Large intestine (tissue), 3 donors: ENCODE measurements around the gene MLH3. TPM values are rescaled to one million over a fixed set of nuclear protein-coding genes. Genes with fewer than 3 reads are reported as not detected.

Source experiments
- DNase-seq, 2 donors: peaks; one replicate each; pipeline versions ENCODE4 v3.0.0 to v3.0.0-alpha.2; 2013
- H3K27ac ChIP-seq: one replicate; pipeline ENCODE4 v1.5.1; 2013; ENCODE audit warnings: low read length
- H3K27me3 ChIP-seq: 2 replicates; pipeline ENCODE4 v1.6.1; 2013; ENCODE audit warnings: low read length; ENCODE audit not compliant: control insufficient read depth, insufficient read depth
- H3K36me3 ChIP-seq: 2 replicates; pipeline ENCODE4 v1.6.1; 2013; ENCODE audit warnings: low read length; ENCODE audit not compliant: control insufficient read depth, insufficient read depth
- H3K4me1 ChIP-seq: one replicate; pipeline ENCODE4 v1.6.1; 2013; ENCODE audit warnings: low read length; ENCODE audit not compliant: control insufficient read depth, insufficient read depth
- H3K4me3 ChIP-seq: one replicate; pipeline ENCODE4 v1.5.1; 2013; ENCODE audit warnings: low read length
- H3K9me3 ChIP-seq: one replicate; pipeline ENCODE4 v1.6.1; 2013; ENCODE audit warnings: mild to moderate bottlenecking, low read depth, low read length, moderate library complexity; ENCODE audit not compliant: control insufficient read depth
- WGBS: methylation state at CpG from one replicate; pipeline ENCODE4 v1.1.5; 2013; ENCODE audit warnings: low lambda C conversion rate; ENCODE audit not compliant: insufficient coverage; 5-methylcytosine and 5-hydroxymethylcytosine counted together
- polyA plus RNA-seq: library from polyadenylated mRNA; unstranded; fragments of 120-200 nt; gene quantifications from one replicate; pipeline ENCODE4 v1.2.1, GENCODE V29; 2013

The MLH3 gene
- polyA plus RNA-seq, 1 donor = 21.8 TPM

DNA sequence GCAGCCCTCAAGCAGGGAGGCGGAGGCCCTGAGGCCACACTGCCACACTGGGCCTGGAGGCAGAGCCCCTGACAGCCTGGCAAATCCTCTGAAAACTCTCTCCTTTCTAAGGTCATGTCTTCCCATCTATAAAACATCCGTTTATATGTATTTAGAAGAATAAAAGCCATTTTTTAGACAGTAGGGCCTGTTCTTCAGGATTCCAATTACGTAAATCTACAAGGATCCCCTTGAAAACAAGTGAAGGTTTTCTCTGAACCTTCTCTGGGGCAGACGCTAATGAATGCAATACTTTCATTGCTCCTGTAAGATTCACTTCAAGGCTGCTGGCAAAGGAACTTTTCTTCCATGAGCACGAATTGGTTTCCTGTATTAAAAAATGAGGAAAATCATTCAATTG, 35.8 kb downstream of the MLH3 start:
- no peak overlapping the region for H3K4me3 ChIP-seq
- H3K27me3 ChIP-seq = no peaks in the 10 kb centered on the region
- no peak for DNase-seq
- H3K4me1 ChIP-seq = peaks cover 11% of the 10 kb centered on the region
- WGBS = no CpG with 5 or more reads among the region's 5 CpGs
- peaks cover 60% of the 10 kb centered on the region for H3K36me3 ChIP-seq
- H3K27ac ChIP-seq = no peak overlapping the region
- H3K9me3 ChIP-seq = no peaks in the 10 kb centered on the region

GRCh38 chr14:75013290-75013689, 38.0 kb downstream of the MLH3 start:
- no peak for DNase-seq
- Histone ChIP-seq H3K4me3 (no peak overlapping the region), H3K36me3 (peaks cover 74% of the 10 kb centered on the region), H3K27me3 (no peaks in the 10 kb centered on the region), H3K27ac (no peak overlapping the region), H3K4me1 (peaks cover 4% of the 10 kb centered on the region), H3K9me3 (no peaks in the 10 kb centered on the region)
- no CpG with 5 or more reads among the region's 6 CpGs for WGBS

GRCh38 chr14:75011356-75011994, 39.8 kb downstream of the MLH3 start:
- Histone ChIP-seq H3K4me3 (no peak overlapping the region), H3K36me3 (peaks cover 77% of the 10 kb centered on the region), H3K27me3 (no peaks in the 10 kb centered on the region), H3K9me3 (no peaks in the 10 kb centered on the region), H3K27ac (no peak overlapping the region), H3K4me1 (no peaks in the 10 kb centered on the region)
- no CpG with 5 or more reads among the region's 4 CpGs for WGBS
- DNase-seq = no peak

GRCh38 chr14:75010472-75011093, 40.7 kb downstream of the MLH3 start:
- H3K36me3 ChIP-seq = peaks cover 79% of the 10 kb centered on the region
- no CpG with 5 or more reads among the region's 4 CpGs for WGBS
- DNase-seq = no peak
- no peaks in the 10 kb centered on the region for H3K4me1 ChIP-seq
- H3K27me3 ChIP-seq = no peaks in the 10 kb centered on the region
- H3K27ac ChIP-seq = no peak overlapping the region
- no peak overlapping the region for H3K4me3 ChIP-seq
- H3K9me3 ChIP-seq = no peaks in the 10 kb centered on the region

DNA sequence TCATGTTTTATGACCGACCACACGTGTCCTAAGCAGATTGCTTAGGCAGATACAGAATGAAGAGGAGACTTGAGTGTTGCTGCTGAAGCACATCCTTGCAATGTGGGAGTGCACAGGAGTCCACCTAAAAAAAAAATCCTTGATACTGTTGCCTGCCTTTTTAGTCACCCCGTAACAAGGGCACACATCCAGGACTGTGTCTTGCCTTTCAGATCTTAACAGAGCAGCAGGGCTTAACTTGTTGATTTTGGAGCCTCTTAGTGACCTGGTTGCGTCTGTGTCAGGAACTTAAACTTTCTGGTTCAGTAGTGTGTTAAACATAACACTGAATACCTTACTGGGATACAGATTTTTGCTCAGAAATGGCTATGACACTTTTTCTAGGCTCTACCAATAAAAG, 42.1 kb downstream of the MLH3 start:
- Histone ChIP-seq H3K36me3 (peaks cover 72% of the 10 kb centered on the region), H3K4me1 (peaks cover under 1% of the 10 kb centered on the region), H3K27ac (no peak overlapping the region), H3K9me3 (no peaks in the 10 kb centered on the region), H3K4me3 (no peak overlapping the region), H3K27me3 (no peaks in the 10 kb centered on the region)
- no peak for DNase-seq
- WGBS = 100% methylated on average over 1 of the region's 4 CpGs

GRCh38 chr14:75005357-75005756, 45.9 kb downstream of the MLH3 start:
- 92% methylated on average over 2 of the region's 3 CpGs for WGBS
- peaks cover 46% of the 10 kb centered on the region for H3K36me3 ChIP-seq
- DNase-seq = no peak

GRCh38 chr14:75003250-75004027, 47.8 kb downstream of the MLH3 start:
- peaks cover 29% of the 10 kb centered on the region for H3K36me3 ChIP-seq
- H3K27me3 ChIP-seq = no peaks in the 10 kb centered on the region
- peak overlapping the region; percentile 90 for H3K4me3 ChIP-seq
- DNase-seq = no peak
- peak overlapping the region; percentile 85 for H3K27ac ChIP-seq
- 80% methylated on average over 1 of the region's 18 CpGs for WGBS
- H3K4me1 ChIP-seq = peaks cover 5% of the 10 kb centered on the region
- H3K9me3 ChIP-seq = no peaks in the 10 kb centered on the region

More at GRCh38 chr14:75005357-75005756, 45.9 kb downstream of the MLH3 start:
- H3K4me1 ChIP-seq = peaks cover 5% of the 10 kb centered on the region
- H3K4me3 ChIP-seq = no peak overlapping the region
- H3K9me3 ChIP-seq = no peaks in the 10 kb centered on the region
- no peaks in the 10 kb centered on the region for H3K27me3 ChIP-seq
- H3K27ac ChIP-seq = no peak overlapping the region

GRCh38 chr14:75002392-75003249, 48.6 kb downstream of the MLH3 start, which contains the start of gene EIF2B2:
Gene EIF2B2, plus strand, starts transcription at chr14:75002921. Its CDS starts 70 bp downstream, at chr14:75002991.
- Histone ChIP-seq H3K4me1 (peaks cover 5% of the 10 kb centered on the region), H3K27me3 (no peaks in the 10 kb centered on the region), H3K4me3 (peak within 1 kb of the TSS; percentile 90), H3K36me3 (peaks cover 22% of the 10 kb centered on the region), H3K9me3 (no peaks in the 10 kb centered on the region), H3K27ac (peak within 1 kb of the TSS; percentile 85)
- DNase-seq = peak; percentile 96 to 99
- no CpG with 5 or more reads among the region's 66 CpGs for WGBS

DNA sequence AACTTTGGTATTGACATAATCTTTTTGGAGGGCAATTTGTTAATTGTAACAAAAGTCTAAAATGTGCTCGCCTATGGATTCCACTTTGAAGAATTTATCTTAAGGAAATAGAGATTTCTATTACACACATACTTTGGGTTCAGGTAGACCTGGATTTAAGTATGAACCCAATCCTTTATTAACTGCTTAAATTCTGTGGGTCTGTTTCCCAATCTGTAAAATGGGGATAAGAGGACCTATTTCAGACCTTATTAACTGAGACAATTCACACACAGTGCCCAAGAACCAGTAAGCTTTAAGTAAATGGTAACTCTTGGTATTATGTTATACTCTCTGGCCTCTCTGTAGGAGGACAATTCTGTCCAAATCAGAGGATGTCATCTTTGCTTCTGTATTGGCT, 49.4 kb downstream of the MLH3 start:
- Histone ChIP-seq H3K27me3 (no peaks in the 10 kb centered on the region), H3K9me3 (no peaks in the 10 kb centered on the region), H3K27ac (peak overlapping the region; percentile 85), H3K4me3 (peak overlapping the region; percentile 90), H3K36me3 (peaks cover 16% of the 10 kb centered on the region), H3K4me1 (peaks cover 5% of the 10 kb centered on the region)
- DNase-seq = no peak
- no CpG with 5 or more reads among the region's 1 CpG for WGBS

GRCh38 chr14:75001261-75001660, 50.0 kb downstream of the MLH3 start:
- no peak overlapping the region for H3K27ac ChIP-seq
- H3K9me3 ChIP-seq = no peaks in the 10 kb centered on the region
- DNase-seq = no peak
- no peak overlapping the region for H3K4me3 ChIP-seq
- no CpG with 5 or more reads among the region's 2 CpGs for WGBS
- peaks cover 5% of the 10 kb centered on the region for H3K4me1 ChIP-seq
- no peaks in the 10 kb centered on the region for H3K27me3 ChIP-seq
- H3K36me3 ChIP-seq = peaks cover 10% of the 10 kb centered on the region
